Gastrocnemius medialis (tissue), 4 donors: Measurements from ENCODE around the gene FBLN2.

ENCODE experiments used
- CTCF ChIP-seq, 5 experiments: fragments of 450-650 bp in 3 of 5; fragments of 200-600 bp in 2 of 5; sonication (generic) in 2 of 5; IDR thresholded peaks in 4 of 5; conservative IDR thresholded peaks in 1 of 5; 1 replicate in 4 of 5; 2 replicates in 1 of 5; pipeline ENCODE4 v1.5.1; 2016 to 2019; ENCODE audit warnings: antibody characterized with exemption in 5 of 5, mild to moderate bottlenecking in 3 of 5, moderate library complexity in 3 of 5
- POLR2A ChIP-seq, 2 donors: fragments of 450-650 bp; IDR thresholded peaks; one replicate each; pipeline ENCODE4 v1.6.1; 2017; ENCODE audit warnings: antibody characterized with exemption in 2 of 2, mild to moderate bottlenecking in 2 of 2, moderate library complexity in 2 of 2

GRCh38 chr3:13549623-13550422 lies 898 bp downstream of the FBLN2 start:
- TF ChIP-seq POLR2A (IDR thresholded peaks at IDR 0.05) (no peak), CTCF (IDR thresholded peaks at IDR 0.05 in 4 of 5, conservative IDR thresholded peaks at IDR 0.05 in 1 of 5) (no peak)
